LNCAP (cell line): ENCODE data around the gene MPPED2.

ENCODE experiments used
- TF ChIP-seq, protein P1 (sequence below): fragments of 450-650 bp; IDR thresholded peaks from 2 replicates; pipeline ENCODE4 v1.5.1; 2017; ENCODE audit warnings: mild to moderate bottlenecking

MPPED2 gene, protein sequence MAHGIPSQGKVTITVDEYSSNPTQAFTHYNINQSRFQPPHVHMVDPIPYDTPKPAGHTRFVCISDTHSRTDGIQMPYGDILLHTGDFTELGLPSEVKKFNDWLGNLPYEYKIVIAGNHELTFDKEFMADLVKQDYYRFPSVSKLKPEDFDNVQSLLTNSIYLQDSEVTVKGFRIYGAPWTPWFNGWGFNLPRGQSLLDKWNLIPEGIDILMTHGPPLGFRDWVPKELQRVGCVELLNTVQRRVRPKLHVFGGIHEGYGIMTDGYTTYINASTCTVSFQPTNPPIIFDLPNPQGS

DNA sequence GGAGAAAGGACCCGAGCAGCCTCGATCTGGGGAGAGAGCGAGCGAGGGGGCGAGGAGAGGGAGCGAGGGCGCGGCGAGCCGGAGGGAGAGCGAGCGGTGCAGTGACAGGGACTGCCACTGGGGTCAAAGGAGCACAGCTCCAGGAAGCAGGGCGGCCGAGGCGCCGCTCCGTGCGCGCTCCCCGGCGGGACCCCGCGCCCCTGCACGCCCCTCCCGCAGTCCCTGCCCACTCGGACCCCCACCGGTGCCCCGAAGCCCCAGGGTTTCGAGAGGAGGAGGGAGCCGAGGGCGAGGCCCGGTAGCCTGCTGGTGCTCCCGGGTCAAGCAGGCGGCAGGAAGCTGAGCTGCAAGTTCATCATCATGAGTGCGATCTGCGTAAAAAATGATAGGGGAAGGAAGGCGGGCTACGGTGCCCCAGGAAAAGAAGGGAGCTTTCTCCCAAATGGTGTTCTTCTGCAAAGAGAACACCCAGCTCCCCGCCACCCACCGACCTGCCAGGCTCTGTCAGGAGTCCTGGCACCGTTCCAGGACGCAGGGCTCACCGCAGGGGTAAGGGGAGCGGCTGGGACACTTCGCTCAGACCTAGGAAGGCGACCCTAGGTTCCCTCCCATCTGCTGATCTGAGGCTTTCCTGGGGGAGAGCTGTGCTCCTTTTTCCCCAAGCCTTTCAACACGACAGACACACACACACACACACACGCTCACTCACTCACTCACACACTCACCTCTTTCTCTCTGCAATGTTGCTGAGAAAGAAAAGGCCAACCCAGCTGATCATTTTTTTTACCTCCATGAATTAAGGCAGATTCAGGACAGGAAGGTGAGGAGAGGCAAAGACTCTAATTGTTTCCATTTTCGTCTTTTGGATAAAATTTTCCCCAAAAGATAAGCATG, at the start of gene MPPED2:
MPPED2 (minus strand) TSS at position 103 of the 894 bp plus-strand sequence. CDS start 5,980 bp downstream, outside the sequence.
- TF ChIP-seq, protein P1, sequence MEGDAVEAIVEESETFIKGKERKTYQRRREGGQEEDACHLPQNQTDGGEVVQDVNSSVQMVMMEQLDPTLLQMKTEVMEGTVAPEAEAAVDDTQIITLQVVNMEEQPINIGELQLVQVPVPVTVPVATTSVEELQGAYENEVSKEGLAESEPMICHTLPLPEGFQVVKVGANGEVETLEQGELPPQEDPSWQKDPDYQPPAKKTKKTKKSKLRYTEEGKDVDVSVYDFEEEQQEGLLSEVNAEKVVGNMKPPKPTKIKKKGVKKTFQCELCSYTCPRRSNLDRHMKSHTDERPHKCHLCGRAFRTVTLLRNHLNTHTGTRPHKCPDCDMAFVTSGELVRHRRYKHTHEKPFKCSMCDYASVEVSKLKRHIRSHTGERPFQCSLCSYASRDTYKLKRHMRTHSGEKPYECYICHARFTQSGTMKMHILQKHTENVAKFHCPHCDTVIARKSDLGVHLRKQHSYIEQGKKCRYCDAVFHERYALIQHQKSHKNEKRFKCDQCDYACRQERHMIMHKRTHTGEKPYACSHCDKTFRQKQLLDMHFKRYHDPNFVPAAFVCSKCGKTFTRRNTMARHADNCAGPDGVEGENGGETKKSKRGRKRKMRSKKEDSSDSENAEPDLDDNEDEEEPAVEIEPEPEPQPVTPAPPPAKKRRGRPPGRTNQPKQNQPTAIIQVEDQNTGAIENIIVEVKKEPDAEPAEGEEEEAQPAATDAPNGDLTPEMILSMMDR = peak; percentile 35

DNA sequence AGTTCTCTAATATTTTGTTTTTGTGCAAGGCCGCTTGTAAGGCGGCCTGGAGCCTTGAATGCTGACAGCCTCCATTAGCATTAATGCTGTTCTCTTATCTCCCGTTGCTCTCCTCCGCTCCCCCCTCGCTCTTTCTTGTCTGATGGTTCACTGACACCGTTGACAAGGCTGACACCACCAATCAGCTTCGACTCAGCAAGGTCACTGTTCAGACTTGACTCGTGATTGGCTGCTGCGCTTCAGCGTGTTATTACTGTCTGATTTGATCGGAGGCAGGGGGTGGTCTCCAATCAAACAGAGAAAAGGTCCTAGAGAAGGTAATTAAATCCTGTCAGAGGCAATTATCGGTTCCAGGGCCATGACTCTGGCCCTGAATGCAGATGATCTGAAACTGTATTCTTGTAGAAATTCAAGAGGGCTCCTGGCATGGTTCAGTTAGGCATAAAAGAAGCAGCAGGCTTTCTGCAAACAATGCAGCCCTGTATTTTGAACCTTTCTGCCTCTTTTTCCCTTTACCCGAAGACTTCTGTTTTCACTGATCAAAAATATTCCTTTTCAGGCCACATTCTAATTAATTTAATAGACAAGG, 49.3 kb upstream of the MPPED2 start:
- TF ChIP-seq, protein P1 = no peak

DNA sequence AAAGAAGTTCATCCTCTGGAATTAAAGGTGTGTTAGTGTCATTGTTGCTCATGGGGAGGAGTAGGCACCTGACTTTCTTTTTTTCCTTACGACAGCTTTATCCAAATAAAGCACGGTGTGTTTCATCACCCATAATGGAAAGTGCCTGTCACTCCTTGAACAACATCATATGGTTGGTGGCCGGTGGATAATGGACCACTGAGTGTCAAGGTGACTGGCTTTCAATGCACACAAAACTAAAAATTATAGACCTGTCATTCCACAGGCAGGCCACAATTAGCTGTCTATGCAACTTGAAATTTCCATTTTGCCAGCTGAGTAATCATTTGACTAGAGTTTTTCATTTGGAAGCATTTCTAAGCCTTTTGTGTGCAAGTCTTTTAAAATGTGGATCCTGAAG, 45.0 kb upstream of the MPPED2 start:
- TF ChIP-seq, protein P1 = no peak

DNA sequence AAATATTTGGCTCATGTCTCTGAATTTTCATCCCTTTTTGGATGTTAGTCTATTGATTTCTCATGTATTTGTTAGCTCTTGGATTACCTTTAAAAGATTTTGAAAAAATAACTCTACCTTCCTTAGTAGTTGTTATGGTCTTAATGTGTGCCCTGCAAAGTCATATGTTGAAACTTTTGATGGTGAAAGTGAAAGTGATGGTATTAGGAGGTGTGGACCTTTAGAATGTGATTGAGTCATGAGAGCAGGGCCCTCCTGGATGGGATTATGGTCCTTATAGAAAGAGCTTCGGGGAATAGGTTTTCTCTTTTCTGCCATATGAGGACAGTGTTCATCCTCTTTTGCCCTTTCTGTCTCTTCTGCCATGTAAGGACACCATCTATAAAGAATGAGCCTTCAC, 33.6 kb upstream of the MPPED2 start:
- TF ChIP-seq, protein P1 = no peak

DNA sequence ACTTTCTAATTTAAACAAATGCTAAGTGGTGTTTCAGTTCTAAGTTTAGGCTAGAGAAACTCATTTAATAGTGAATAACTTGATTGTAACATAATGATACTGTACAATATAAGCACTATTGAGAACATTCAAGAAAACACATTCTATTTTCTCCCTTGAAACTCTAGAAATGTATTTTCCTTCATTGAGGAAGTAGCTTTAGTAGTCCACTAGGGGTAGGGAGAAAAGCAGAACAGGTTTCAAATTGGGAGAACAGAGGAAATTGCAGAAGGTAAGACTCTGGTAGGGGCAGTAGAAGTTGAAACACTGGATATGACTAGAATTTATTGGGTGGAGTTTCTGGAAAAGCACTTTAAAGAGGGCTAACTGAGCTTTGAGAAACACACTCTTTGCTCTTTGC, 31.6 kb upstream of the MPPED2 start:
- TF ChIP-seq, protein P1 = no peak

DNA sequence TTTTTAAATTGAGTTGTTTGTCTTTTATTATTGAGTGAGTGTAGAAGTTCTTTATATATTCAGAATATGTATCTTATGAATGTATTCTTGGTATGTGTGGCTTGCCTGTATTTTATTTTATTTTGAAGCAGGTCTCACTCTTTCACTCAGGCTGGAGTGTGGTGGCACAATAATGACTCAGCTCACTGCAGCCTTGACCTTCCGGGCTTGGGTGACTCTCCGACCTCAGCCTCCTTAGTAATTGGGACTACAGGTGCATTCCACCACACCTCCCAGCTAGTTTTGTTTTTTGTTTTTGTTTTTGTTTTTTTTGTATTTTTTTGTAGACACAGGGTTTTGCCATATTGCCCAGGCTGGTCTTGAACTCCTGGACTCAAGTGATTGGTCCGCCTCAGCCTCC, 24.5 kb upstream of the MPPED2 start:
- TF ChIP-seq, protein P1 = no peak

DNA sequence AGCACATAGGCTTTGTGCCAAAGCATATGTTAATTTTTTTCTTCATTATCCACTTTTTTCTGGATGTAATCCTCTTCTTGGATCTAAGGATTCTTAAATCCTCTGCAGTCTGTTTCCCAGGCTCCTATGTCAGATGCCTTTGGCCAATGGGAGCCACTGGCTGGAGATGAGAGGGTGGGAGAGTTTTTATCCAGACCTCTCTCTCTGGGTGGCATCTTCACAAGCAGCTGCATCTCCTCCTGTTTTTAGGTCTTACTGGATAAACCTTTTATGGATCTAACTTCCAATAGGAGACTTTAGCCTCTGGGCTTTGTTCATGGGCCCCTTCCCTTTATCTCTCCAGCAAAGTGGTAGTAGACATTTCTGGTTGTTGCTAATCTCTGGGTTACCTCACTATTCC, 22.4 kb upstream of the MPPED2 start:
- TF ChIP-seq, protein P1 = no peak
